Spleen (tissue), 11 donors: ENCODE data around the gene MED13L. TPM values are rescaled to one million over a fixed set of nuclear protein-coding genes. Genes with fewer than 3 reads are reported as not detected.

Experiments used
- DNase-seq: peaks from one replicate; pipeline ENCODE4 v3.0.0-alpha.2; 2020
- H3K27ac ChIP-seq, 8 donors: fragments of 200-600 bp; sonication (generic) in 7 of 8; 1 replicate in 4 of 8; 2 replicates in 4 of 8; pipeline versions ENCODE4 v1.5.0 to v1.8.0; 2016 to 2021; ENCODE audit warnings: inconsistent platforms in 4 of 8, mild to moderate bottlenecking in 4 of 8, moderate library complexity in 1 of 8
- H3K27me3 ChIP-seq, 7 donors: fragments of 200-600 bp; sonication (generic) in 6 of 7; replicated peaks in 1 of 7; 1 replicate in 4 of 7; 2 replicates in 3 of 7; pipeline versions ENCODE4 v1.5.0 to v1.8.0; 2016 to 2021; ENCODE audit warnings: inconsistent platforms in 3 of 7, mild to moderate bottlenecking in 1 of 7
- H3K36me3 ChIP-seq, 6 donors: fragments of 200-600 bp; sonication (generic) in 5 of 6; 1 replicate in 4 of 6; 2 replicates in 2 of 6; pipeline versions ENCODE4 v1.5.0 to v1.8.0; 2016 to 2021; ENCODE audit warnings: inconsistent platforms in 2 of 6
- H3K4me1 ChIP-seq, 6 donors: fragments of 200-600 bp; sonication (generic) in 5 of 6; 1 replicate in 3 of 6; 2 replicates in 3 of 6; pipeline versions ENCODE4 v1.5.0 to v1.8.0; 2016 to 2021; ENCODE audit warnings: inconsistent platforms in 3 of 6
- H3K4me3 ChIP-seq, 8 donors: fragments of 200-600 bp; sonication (generic) in 7 of 8; 1 replicate in 4 of 8; 2 replicates in 4 of 8; pipeline versions ENCODE4 v1.5.0 to v1.8.0; 2016 to 2021; ENCODE audit warnings: inconsistent platforms in 4 of 8, mild to moderate bottlenecking in 4 of 8, moderate library complexity in 2 of 8
- H3K9me3 ChIP-seq, 8 donors: fragments of 200-600 bp; sonication (generic) in 7 of 8; 1 replicate in 4 of 8; 2 replicates in 4 of 8; pipeline versions ENCODE4 v1.5.0 to v1.8.0; 2016 to 2021; ENCODE audit warnings: inconsistent platforms in 4 of 8
- POLR2A ChIP-seq, 3 donors: fragments of 450-650 bp; IDR thresholded peaks; one replicate each; pipeline ENCODE4 v1.5.1; 2017; ENCODE audit warnings: antibody characterized with exemption in 3 of 3, mild to moderate bottlenecking in 1 of 3
- POLR2AphosphoS5 ChIP-seq, 3 donors: sonication (generic); formaldehyde crosslinking; IDR thresholded peaks; one replicate each; pipeline ENCODE4 v1.5.1; 2017; ENCODE audit warnings: antibody characterized with exemption in 3 of 3
- WGBS, 5 donors: extraction: QIAGEN DNeasy Blood & Tissue Kit in 3 of 5; methylation state at CpG; one replicate each; pipeline versions ENCODE4 v1.1.5 to v1.1.7; 2013 to 2018; 5-methylcytosine and 5-hydroxymethylcytosine counted together
- intact Hi-C: fragments of 100-400 bp; cut with DNase I; formaldehyde crosslinking; loops from one replicate; pipeline ENCODE4 v1.15.0; 2023; ENCODE audit warnings: low total_unique reads
- polyA plus RNA-seq, 3 donors: library from polyadenylated mRNA; stranded (reverse); fragments of 200-250 nt; gene quantifications; one replicate each; pipeline ENCODE4 v1.2.1, GENCODE V29; 2013
- total RNA-seq, 7 donors: library from RNA; depleted of rRNA in 3 of 7; stranded (reverse); fragments of >200 nt in 3 of 7; fragmentation: NEBNext Ultra II Directional in 4 of 7; extraction: Animal tissue kit (Norgen Biotek cat#: 25700) in 4 of 7; gene quantifications; one replicate each; pipeline versions ENCODE4 v1.1.0 to v1.2.1, GENCODE V29; 2016 to 2021
- TF ChIP-seq, protein P1 (sequence below), 11 experiments: fragments of 200-600 bp in 7 of 11; fragments of 450-650 bp in 4 of 11; sonication (generic) in 4 of 11; IDR thresholded peaks in 8 of 11; conservative IDR thresholded peaks in 3 of 11; 1 replicate in 7 of 11; 2 replicates in 4 of 11; pipeline versions ENCODE4 v1.4.0 to v1.8.0; 2016 to 2021; ENCODE audit warnings: antibody characterized with exemption in 11 of 11, inconsistent platforms in 4 of 11, mild to moderate bottlenecking in 1 of 11
- donor health status: healthy with polysubstance abuse.
- donor health status: DM: no; HTN: no; CAD: no; lungs with moderate emphysema.
- donor health status: DM: no; HTN: no; CAD: no.
- donor health status: Bipolar disorder and iron deficiency.
- donor health status: healthy.
- donor health status: DM: no; HTN: no; CAD: no.
- donor health status: DM: yes; HTN: yes; CAD: no.

MED13L gene
- total and polyA plus RNA-seq, 10 donors, result 13.4 to 255 (median 185) TPM

DNA sequence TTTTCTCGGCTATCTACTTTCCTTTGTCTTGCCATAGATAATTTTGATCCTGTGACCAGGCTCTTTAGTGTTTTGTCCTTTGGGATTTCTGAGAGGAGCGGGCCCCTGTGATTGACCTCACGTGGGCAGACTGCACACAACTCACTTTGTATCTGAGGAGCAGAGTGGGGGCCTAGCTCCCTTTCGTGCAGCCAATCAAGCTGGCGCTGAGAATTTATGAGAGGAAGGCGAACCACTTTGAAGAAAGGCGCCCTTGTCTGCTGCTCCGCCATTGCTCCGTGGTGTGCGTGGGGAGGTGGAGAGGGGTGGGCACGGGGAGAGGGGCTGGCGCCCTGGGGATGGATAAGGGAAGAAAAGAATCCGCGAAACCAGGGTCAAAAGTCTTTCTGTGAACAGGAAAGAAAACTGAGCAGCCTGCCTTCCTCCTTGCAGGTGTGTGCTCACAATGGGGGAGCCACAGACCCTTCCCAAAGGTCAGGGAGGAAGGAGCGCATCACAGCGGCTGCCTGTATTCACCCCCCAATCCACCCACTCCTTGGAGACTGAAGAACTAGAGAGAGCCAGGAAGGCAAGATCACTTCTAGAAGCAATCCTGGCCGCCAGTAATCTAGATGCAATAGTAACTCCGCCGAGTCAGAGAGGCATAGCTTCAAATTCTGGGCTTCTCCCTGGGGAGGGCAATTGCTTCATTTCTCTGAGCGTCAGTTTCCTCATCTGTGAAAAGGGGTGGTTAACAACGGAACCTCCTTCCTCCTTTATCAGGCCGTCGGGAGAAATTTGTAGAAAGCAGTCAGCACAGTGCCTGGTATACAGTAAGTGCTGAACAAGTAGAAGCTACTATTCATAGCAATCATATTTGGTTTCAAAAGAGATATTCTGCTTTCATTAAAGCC lies 24.9 kb upstream of the MED13L start:
- Histone ChIP-seq H3K4me3 (no peak overlapping the region), H3K27me3 (no peaks in the 10 kb centered on the region), H3K36me3 (no peaks in the 10 kb centered on the region), H3K4me1 (peaks cover 0 to 44% (median 13%) of the 10 kb centered on the region in 6 donors), H3K9me3 (no peaks in the 10 kb centered on the region), H3K27ac (peak overlapping the region in 2 of 8 donors; percentile 17 to 40)
- WGBS, 5 donors, result 65 to 80% (median 72%) methylated on average over 23 of the region's 23 CpGs
- TF ChIP-seq POLR2AphosphoS5 (IDR thresholded peaks at IDR 0.05), result no peak
- TF ChIP-seq, protein P1, sequence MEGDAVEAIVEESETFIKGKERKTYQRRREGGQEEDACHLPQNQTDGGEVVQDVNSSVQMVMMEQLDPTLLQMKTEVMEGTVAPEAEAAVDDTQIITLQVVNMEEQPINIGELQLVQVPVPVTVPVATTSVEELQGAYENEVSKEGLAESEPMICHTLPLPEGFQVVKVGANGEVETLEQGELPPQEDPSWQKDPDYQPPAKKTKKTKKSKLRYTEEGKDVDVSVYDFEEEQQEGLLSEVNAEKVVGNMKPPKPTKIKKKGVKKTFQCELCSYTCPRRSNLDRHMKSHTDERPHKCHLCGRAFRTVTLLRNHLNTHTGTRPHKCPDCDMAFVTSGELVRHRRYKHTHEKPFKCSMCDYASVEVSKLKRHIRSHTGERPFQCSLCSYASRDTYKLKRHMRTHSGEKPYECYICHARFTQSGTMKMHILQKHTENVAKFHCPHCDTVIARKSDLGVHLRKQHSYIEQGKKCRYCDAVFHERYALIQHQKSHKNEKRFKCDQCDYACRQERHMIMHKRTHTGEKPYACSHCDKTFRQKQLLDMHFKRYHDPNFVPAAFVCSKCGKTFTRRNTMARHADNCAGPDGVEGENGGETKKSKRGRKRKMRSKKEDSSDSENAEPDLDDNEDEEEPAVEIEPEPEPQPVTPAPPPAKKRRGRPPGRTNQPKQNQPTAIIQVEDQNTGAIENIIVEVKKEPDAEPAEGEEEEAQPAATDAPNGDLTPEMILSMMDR (IDR thresholded peaks at IDR 0.05 in 8 of 11, conservative IDR thresholded peaks at IDR 0.05 in 3 of 11), result no peak
- TF ChIP-seq POLR2A (IDR thresholded peaks at IDR 0.05), result no peak
- intact Hi-C loops, result no loop called here
- no peak for DNase-seq

DNA sequence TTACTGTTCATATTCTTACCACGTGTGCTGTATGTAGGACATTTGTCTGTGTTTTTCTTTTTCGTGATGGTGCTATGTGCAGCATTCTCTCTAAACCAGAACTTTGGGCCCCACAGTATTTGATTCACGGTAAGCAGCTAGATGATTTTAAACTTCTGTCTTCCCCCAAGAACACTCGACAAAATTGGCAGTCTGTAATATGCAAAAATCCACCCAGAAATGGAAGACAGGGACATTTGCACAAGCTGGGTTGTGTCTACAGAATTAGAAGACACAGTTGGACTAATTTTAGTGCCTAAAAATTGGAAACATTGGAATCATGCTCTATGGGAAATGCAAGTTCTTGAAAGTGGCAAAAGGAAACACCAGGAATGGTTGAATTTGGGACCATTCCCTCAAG lies 24.1 kb upstream of the MED13L start:
- Histone ChIP-seq H3K4me1 (peaks cover 0 to 44% (median 13%) of the 10 kb centered on the region in 6 donors), H3K27me3 (no peaks in the 10 kb centered on the region), H3K36me3 (no peaks in the 10 kb centered on the region), H3K27ac (no peak overlapping the region), H3K4me3 (no peak overlapping the region), H3K9me3 (no peaks in the 10 kb centered on the region)
- TF ChIP-seq POLR2AphosphoS5 (IDR thresholded peaks at IDR 0.05), result no peak
- no peak for TF ChIP-seq POLR2A (IDR thresholded peaks at IDR 0.05)
- TF ChIP-seq, protein P1 (IDR thresholded peaks at IDR 0.05 in 8 of 11, conservative IDR thresholded peaks at IDR 0.05 in 3 of 11), result no peak
- intact Hi-C loops, result no loop called here
- WGBS, 5 donors, result 73 to 90% (median 81%) methylated on average over 4 of the region's 4 CpGs
- no peak for DNase-seq

DNA sequence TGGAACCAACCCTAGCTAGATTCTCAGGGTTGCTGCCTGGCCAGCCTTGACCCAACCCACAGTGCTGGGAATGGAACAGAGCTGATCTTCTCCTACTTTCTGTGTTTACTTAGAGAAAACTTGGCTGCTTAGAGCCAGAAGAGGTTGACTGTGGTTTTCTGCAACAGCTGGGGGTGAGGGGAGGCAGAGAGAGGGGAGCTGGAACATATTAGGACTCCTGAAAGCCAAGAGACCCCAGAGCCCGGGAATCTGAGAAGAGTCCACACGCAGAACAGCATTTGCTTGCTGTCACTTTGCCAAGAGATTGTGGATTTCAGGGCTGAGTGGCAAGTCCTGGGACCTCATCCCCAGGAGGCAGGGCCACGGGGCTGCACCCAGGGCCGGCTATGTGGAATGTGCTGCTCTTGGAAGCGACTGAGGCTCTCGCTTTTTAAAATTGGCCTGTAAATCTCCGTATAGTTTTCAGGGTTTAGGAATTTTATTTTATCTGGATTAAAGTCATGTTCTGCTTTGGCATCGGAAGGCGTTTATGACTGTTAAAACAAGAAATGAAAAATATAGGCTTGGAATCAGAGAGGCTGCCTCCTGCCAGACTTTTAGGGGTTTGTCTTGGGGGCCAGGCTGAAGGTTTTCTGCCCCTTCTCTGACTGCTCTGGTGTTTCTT lies 22.3 kb upstream of the MED13L start:
- no peaks in the 10 kb centered on the region for H3K36me3 ChIP-seq
- peaks cover 0 to 44% (median 13%) of the 10 kb centered on the region in 6 donors for H3K4me1 ChIP-seq
- WGBS, 5 donors, result 76 to 90% (median 85%) methylated on average over 9 of the region's 9 CpGs
- no peaks in the 10 kb centered on the region for H3K27me3 ChIP-seq
- TF ChIP-seq POLR2AphosphoS5 (IDR thresholded peaks at IDR 0.05) (no peak), POLR2A (IDR thresholded peaks at IDR 0.05) (no peak)
- TF ChIP-seq, protein P1 (IDR thresholded peaks at IDR 0.05 in 8 of 11, conservative IDR thresholded peaks at IDR 0.05 in 3 of 11), result no peak
- intact Hi-C loops, result no loop called here
- peak overlapping the region in 1 of 8 donors; percentile 10 for H3K27ac ChIP-seq
- H3K9me3 ChIP-seq, result no peaks in the 10 kb centered on the region
- DNase-seq, result no peak
- H3K4me3 ChIP-seq, result no peak overlapping the region

DNA sequence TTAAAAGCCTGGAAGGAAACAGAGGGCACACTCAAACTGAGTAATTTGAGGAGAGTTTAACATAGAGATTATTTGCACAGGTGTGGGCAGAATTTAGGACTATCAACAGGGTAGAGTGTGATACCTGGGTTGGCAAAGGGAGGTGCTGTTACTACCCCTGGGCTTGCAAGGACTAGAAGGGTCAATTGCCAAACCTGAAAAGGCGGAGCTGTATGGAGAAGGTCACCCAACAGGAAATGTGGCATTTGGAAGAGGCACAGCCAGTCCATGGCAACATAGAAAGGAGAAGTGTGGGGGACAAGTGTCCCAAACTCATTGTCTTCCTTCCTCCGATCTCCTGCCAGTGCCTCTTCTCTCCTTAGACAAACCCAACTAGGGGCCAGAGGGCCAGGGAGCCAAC lies 21.6 kb upstream of the MED13L start:
- TF ChIP-seq, protein P1 (IDR thresholded peaks at IDR 0.05 in 8 of 11, conservative IDR thresholded peaks at IDR 0.05 in 3 of 11), result no peak
- TF ChIP-seq POLR2A (IDR thresholded peaks at IDR 0.05) (no peak), POLR2AphosphoS5 (IDR thresholded peaks at IDR 0.05) (no peak)
- Histone ChIP-seq H3K4me3 (no peak overlapping the region), H3K27ac (peak overlapping the region in 1 of 8 donors; percentile 10), H3K4me1 (peaks cover 0 to 38% (median 13%) of the 10 kb centered on the region in 6 donors), H3K36me3 (no peaks in the 10 kb centered on the region), H3K27me3 (no peaks in the 10 kb centered on the region), H3K9me3 (no peaks in the 10 kb centered on the region)
- WGBS, 5 donors, result 36 to 71% (median 66%) methylated on average over 2 of the region's 2 CpGs
- intact Hi-C loops, result no loop called here
- no peak for DNase-seq
